ENCODE measurements around the gene RELCH. TPM values are rescaled to one million over a fixed set of nuclear protein-coding genes. Genes with fewer than 3 reads are reported as not detected.

Gene RELCH
- 10 to 100 TPM; 51.3 to 70.8 (median 62.1) TPM for total RNA-seq
- polyA plus RNA-seq, result 10 to 100 TPM in 1 of 2 donors, 1 to 10 TPM in 1; 7.3 to 10.1 TPM
- total RNA-seq, result 119 reads per million, percentile 87 among the genes with 10 or more reads in this experiment

GRCh38 chr18:62186774-62187542, at the start of gene RELCH, which contains the start of gene PIGN:
Gene RELCH (plus strand): TSS chr18:62187255. CDS start chr18:62187506, 251 bp downstream.
Gene PIGN (minus strand): TSS chr18:62187056. CDS start chr18:62161353, 25,703 bp downstream.
- peaks cover 18 to 21% of the 10 kb centered on the region in 2 donors for H3K4me1 ChIP-seq (ENCODE audit: control insufficient read depth in 2 of 2, insufficient read depth in 2 of 2, low read length in 2 of 2)
- intact Hi-C loops (cut with micrococcal nuclease), result loop anchor here (1.0 to 10.0 kb wide), 23 partner anchors 12 to 1788 kb away; partner anchors contain the start of genes PHLPP1 (in 2 of the 2), SERPINB8 (in 2 of the 2), VPS4B (in 2 of the 2) and KDSR (in 1 of the 2)
- H3K27ac ChIP-seq (ENCODE audit: low read depth, low read length), result peak within 1 kb of the TSS; percentile 74
- DNase-seq (peak; percentile 73 to 98 (median 96)), ATAC-seq (peak; percentile 97)
- POLR2A ChIA-PET, result interaction anchor here (0.6 to 3.4 kb wide), 17 partner anchors 8 to 1783 kb away, joined by 3 to 16 read pairs (median 4); partner anchors contain the start of genes SERPINB8 and ZCCHC2
- H3K4me1 Mint-ChIP-seq, result peaks cover 48 to 76% (median 69%) of the 10 kb centered on the region in 7 donors
- no peaks in the 10 kb centered on the region for H3K27me3 Mint-ChIP-seq
- H3K27me3 ChIP-seq (ENCODE audit: control insufficient read depth in 2 of 2, insufficient read depth in 2 of 2, low read length in 2 of 2), result no peaks in the 10 kb centered on the region
- CTCF ChIA-PET, result interaction anchor here (9.0 kb wide), 1 partner anchor 62 kb away, joined by 92 read pairs; no protein-coding TSS in a partner anchor
- no peaks in the 10 kb centered on the region for H3K9me3 ChIP-seq (ENCODE audit: control insufficient read depth in 2 of 3, low read length in 3 of 3)
- H3K36me3 Mint-ChIP-seq, result peaks cover 5 to 18% (median 10%) of the 10 kb centered on the region in 5 donors
- peak within 1 kb of the TSS; percentile 97 for H3K4me3 ChIP-seq (ENCODE audit: low read length)
- H3K4me3 Mint-ChIP-seq, result peak within 1 kb of the TSS; percentile 96 to 100 (median 99)
- H3K36me3 ChIP-seq (ENCODE audit: control insufficient read depth in 2 of 3, insufficient read depth in 3 of 3, low read length in 3 of 3), result peaks cover 0 to 13% (median 0%) of the 10 kb centered on the region in 3 experiments
- H3K27ac Mint-ChIP-seq, result peak within 1 kb of the TSS; percentile 91 to 98 (median 96)
- no peaks in the 10 kb centered on the region for H3K9me3 Mint-ChIP-seq

GRCh38 chr18:62138461-62139235, 48.4 kb upstream of the RELCH start:
- Mint-ChIP-seq H3K4me1 (no peaks in the 10 kb centered on the region), H3K4me3 (no peak overlapping the region), H3K9me3 (no peaks in the 10 kb centered on the region), H3K36me3 (peaks cover 0 to 26% (median 6%) of the 10 kb centered on the region in 5 donors), H3K27ac (no peak overlapping the region), H3K27me3 (no peaks in the 10 kb centered on the region)
- Histone ChIP-seq H3K36me3 (ENCODE audit: control insufficient read depth in 2 of 3, insufficient read depth in 3 of 3, low read length in 3 of 3) (peaks cover 0 to 20% (median 0%) of the 10 kb centered on the region in 3 experiments), H3K27me3 (ENCODE audit: control insufficient read depth in 2 of 2, insufficient read depth in 2 of 2, low read length in 2 of 2) (no peaks in the 10 kb centered on the region), H3K4me3 (ENCODE audit: low read length) (no peak overlapping the region), H3K4me1 (ENCODE audit: control insufficient read depth in 2 of 2, insufficient read depth in 2 of 2, low read length in 2 of 2) (no peaks in the 10 kb centered on the region), H3K27ac (ENCODE audit: low read depth, low read length) (no peak overlapping the region), H3K9me3 (ENCODE audit: control insufficient read depth in 2 of 3, low read length in 3 of 3) (no peaks in the 10 kb centered on the region)
- intact Hi-C loops (cut with micrococcal nuclease), result no loop called here
- DNase-seq (no peak), ATAC-seq (no peak)
- ChIA-PET POLR2A (interaction anchor here (0.6 to 1.1 kb wide), 2 partner anchors 12 to 172 kb away, joined by 3 to 4 read pairs; no protein-coding TSS in a partner anchor), CTCF (no interaction called here)

GRCh38 chr18:62140259-62140658, 46.8 kb upstream of the RELCH start:
- Histone ChIP-seq H3K9me3 (ENCODE audit: control insufficient read depth in 2 of 3, low read length in 3 of 3) (no peaks in the 10 kb centered on the region), H3K4me1 (ENCODE audit: control insufficient read depth in 2 of 2, insufficient read depth in 2 of 2, low read length in 2 of 2) (no peaks in the 10 kb centered on the region), H3K27ac (ENCODE audit: low read depth, low read length) (no peak overlapping the region), H3K36me3 (ENCODE audit: control insufficient read depth in 2 of 3, insufficient read depth in 3 of 3, low read length in 3 of 3) (peaks cover 0 to 26% (median 0%) of the 10 kb centered on the region in 3 experiments), H3K4me3 (ENCODE audit: low read length) (no peak overlapping the region), H3K27me3 (ENCODE audit: control insufficient read depth in 2 of 2, insufficient read depth in 2 of 2, low read length in 2 of 2) (no peaks in the 10 kb centered on the region)
- no peak for ATAC-seq
- intact Hi-C loops (cut with micrococcal nuclease), result no loop called here
- Mint-ChIP-seq H3K27ac (no peak overlapping the region), H3K36me3 (peaks cover 5 to 35% (median 10%) of the 10 kb centered on the region in 5 donors), H3K4me1 (no peaks in the 10 kb centered on the region), H3K4me3 (no peak overlapping the region), H3K9me3 (no peaks in the 10 kb centered on the region), H3K27me3 (no peaks in the 10 kb centered on the region)
- DNase-seq, result no peak
- POLR2A ChIA-PET, result no interaction called here
- CTCF ChIA-PET, result no interaction called here

GRCh38 chr18:62144338-62144737, 42.7 kb upstream of the RELCH start:
- ATAC-seq, result no peak
- Mint-ChIP-seq H3K27ac (no peak overlapping the region), H3K4me1 (no peaks in the 10 kb centered on the region), H3K4me3 (no peak overlapping the region), H3K27me3 (no peaks in the 10 kb centered on the region), H3K9me3 (no peaks in the 10 kb centered on the region), H3K36me3 (peaks cover 0 to 21% (median 6%) of the 10 kb centered on the region in 5 donors)
- intact Hi-C loops (cut with micrococcal nuclease), result no loop called here
- CTCF ChIA-PET, result interaction anchor here (1.2 kb wide), 1 partner anchor 14 kb away, joined by 7 read pairs; no protein-coding TSS in a partner anchor
- Histone ChIP-seq H3K36me3 (ENCODE audit: control insufficient read depth in 2 of 3, insufficient read depth in 3 of 3, low read length in 3 of 3) (peaks cover 0 to 8% (median 0%) of the 10 kb centered on the region in 3 experiments), H3K4me3 (ENCODE audit: low read length) (no peak overlapping the region), H3K27ac (ENCODE audit: low read depth, low read length) (no peak overlapping the region), H3K4me1 (ENCODE audit: control insufficient read depth in 2 of 2, insufficient read depth in 2 of 2, low read length in 2 of 2) (no peaks in the 10 kb centered on the region), H3K9me3 (ENCODE audit: control insufficient read depth in 2 of 3, low read length in 3 of 3) (no peaks in the 10 kb centered on the region), H3K27me3 (ENCODE audit: control insufficient read depth in 2 of 2, insufficient read depth in 2 of 2, low read length in 2 of 2) (no peaks in the 10 kb centered on the region)
- POLR2A ChIA-PET, result no interaction called here
- DNase-seq, result no peak

GRCh38 chr18:62151068-62151771, 35.8 kb upstream of the RELCH start:
- Mint-ChIP-seq H3K27ac (no peak overlapping the region), H3K27me3 (no peaks in the 10 kb centered on the region), H3K9me3 (peaks cover 0 to 2% (median 0%) of the 10 kb centered on the region in 11 donors), H3K4me1 (peaks cover 0 to 6% (median 0%) of the 10 kb centered on the region in 7 donors), H3K4me3 (no peak overlapping the region), H3K36me3 (peaks cover 3 to 30% (median 15%) of the 10 kb centered on the region in 5 donors)
- CTCF ChIA-PET, result no interaction called here
- Histone ChIP-seq H3K9me3 (ENCODE audit: control insufficient read depth in 2 of 3, low read length in 3 of 3) (no peaks in the 10 kb centered on the region), H3K4me1 (ENCODE audit: control insufficient read depth in 2 of 2, insufficient read depth in 2 of 2, low read length in 2 of 2) (no peaks in the 10 kb centered on the region), H3K27me3 (ENCODE audit: control insufficient read depth in 2 of 2, insufficient read depth in 2 of 2, low read length in 2 of 2) (no peaks in the 10 kb centered on the region), H3K27ac (ENCODE audit: low read depth, low read length) (no peak overlapping the region), H3K4me3 (ENCODE audit: low read length) (no peak overlapping the region), H3K36me3 (ENCODE audit: control insufficient read depth in 2 of 3, insufficient read depth in 3 of 3, low read length in 3 of 3) (no peaks in the 10 kb centered on the region)
- ATAC-seq (no peak), DNase-seq (no peak)
- intact Hi-C loops (cut with micrococcal nuclease), result no loop called here
- POLR2A ChIA-PET, result no interaction called here

GRCh38 chr18:62152844-62153243, 34.2 kb upstream of the RELCH start:
- H3K4me1 Mint-ChIP-seq, result peaks cover 0 to 6% (median 0%) of the 10 kb centered on the region in 7 donors
- ATAC-seq (no peak), DNase-seq (no peak)
- no peaks in the 10 kb centered on the region for H3K27me3 Mint-ChIP-seq
- Histone ChIP-seq H3K9me3 (ENCODE audit: control insufficient read depth in 2 of 3, low read length in 3 of 3) (no peaks in the 10 kb centered on the region), H3K36me3 (ENCODE audit: control insufficient read depth in 2 of 3, insufficient read depth in 3 of 3, low read length in 3 of 3) (no peaks in the 10 kb centered on the region), H3K4me3 (ENCODE audit: low read length) (no peak overlapping the region), H3K4me1 (ENCODE audit: control insufficient read depth in 2 of 2, insufficient read depth in 2 of 2, low read length in 2 of 2) (no peaks in the 10 kb centered on the region), H3K27ac (ENCODE audit: low read depth, low read length) (no peak overlapping the region), H3K27me3 (ENCODE audit: control insufficient read depth in 2 of 2, insufficient read depth in 2 of 2, low read length in 2 of 2) (no peaks in the 10 kb centered on the region)
- peaks cover 0 to 2% (median 0%) of the 10 kb centered on the region in 11 donors for H3K9me3 Mint-ChIP-seq
- POLR2A ChIA-PET, result no interaction called here
- no peak overlapping the region for H3K4me3 Mint-ChIP-seq
- intact Hi-C loops (cut with micrococcal nuclease), result no loop called here
- peaks cover 5 to 32% (median 20%) of the 10 kb centered on the region in 5 donors for H3K36me3 Mint-ChIP-seq
- no peak overlapping the region for H3K27ac Mint-ChIP-seq
- CTCF ChIA-PET, result no interaction called here
